GM19452 (cell line): ENCODE measurements around the gene LRRK1.

Experiments
- ATAC-seq: cut with Tn5 transposase; IDR thresholded peaks from one replicate; pipeline ENCODE4 v1.9.1; 2021; ENCODE audit not compliant: unreplicated experiment

Gene LRRK1

DNA sequence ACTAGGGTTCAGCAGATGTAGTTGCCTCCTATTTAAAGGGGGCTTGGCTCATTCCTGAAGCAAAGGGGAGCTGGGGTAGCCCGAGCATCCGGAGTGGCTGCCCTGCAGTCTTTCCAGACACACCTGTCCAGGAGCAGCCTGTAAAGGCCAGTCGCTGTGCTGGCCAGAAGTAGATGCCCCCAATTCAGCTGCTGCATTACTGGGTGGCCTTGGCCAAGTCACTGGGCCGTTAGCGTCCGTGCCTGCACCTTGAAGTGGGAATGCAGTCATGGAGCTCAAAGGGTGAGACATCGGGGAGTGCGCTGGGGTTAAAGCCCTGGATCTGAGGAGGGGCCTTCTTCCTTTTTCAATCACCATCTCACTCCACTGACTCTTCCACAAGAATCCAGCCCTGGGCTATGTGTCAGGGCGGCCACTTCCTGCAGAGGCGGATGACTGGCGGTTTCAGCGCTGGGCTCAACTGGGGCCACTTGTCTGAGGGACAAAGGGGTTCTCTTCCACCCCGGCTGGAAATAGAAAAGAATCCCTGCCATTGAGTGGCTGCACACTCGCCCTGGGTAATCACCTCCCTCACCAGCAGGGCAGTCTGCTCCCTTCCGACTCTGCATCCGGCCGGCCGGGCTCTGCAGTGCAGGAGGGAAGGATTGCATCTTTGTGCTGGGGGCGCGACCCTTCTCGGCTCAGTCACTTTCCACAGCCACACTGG, 27.7 kb upstream of the LRRK1 start:
- ATAC-seq, result no peak

DNA sequence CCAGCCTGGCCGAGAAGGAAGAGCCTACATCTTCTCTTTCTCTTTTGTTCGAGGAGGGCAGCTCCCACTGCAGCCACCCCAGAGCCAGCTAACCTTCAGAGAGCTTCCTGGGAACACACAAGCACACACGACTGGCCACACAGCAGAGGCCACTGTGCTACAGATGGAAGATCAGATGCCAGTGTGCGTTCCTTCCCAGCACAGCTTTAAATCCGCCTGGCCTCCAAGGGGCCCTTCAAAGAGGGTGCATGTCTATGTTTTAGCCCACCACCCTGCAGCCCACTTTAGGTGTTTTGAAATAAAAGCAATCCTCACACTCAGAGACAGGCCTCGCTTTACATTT, 27.2 kb upstream of the LRRK1 start:
- ATAC-seq, result no peak

GRCh38 chr15:100893261-100893963, 25.7 kb upstream of the LRRK1 start:
- no peak for ATAC-seq

DNA sequence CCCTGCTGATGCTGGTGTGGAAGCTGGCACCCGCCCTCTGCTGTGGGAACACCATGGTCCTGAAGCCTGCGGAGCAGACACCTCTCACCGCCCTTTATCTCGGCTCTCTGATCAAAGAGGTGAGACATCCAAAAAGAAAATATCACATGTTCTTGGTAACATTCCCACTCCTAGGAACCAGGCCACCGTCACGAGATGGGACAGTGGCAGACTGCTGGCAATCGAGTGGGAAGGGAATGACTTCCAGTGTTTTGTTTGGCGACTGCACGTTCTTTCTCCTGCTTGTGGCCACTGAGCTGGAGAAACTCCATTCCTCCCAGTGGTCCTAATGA, 25.2 kb upstream of the LRRK1 start:
- no peak for ATAC-seq

- no peak for ATAC-seq
Observed at GRCh38 chr15:100895721-100896120, 23.4 kb upstream of the LRRK1 start.

GRCh38 chr15:100897221-100898151, 21.7 kb upstream of the LRRK1 start:
- ATAC-seq, result no peak

GRCh38 chr15:100898152-100898490, 21.0 kb upstream of the LRRK1 start:
- no peak for ATAC-seq

GRCh38 chr15:100898661-100899462, 20.3 kb upstream of the LRRK1 start:
- no peak for ATAC-seq

GRCh38 chr15:100899601-100900000, 19.6 kb upstream of the LRRK1 start:
- no peak for ATAC-seq

- no peak for ATAC-seq
Observed at GRCh38 chr15:100900136-100900794, 18.9 kb upstream of the LRRK1 start.

DNA sequence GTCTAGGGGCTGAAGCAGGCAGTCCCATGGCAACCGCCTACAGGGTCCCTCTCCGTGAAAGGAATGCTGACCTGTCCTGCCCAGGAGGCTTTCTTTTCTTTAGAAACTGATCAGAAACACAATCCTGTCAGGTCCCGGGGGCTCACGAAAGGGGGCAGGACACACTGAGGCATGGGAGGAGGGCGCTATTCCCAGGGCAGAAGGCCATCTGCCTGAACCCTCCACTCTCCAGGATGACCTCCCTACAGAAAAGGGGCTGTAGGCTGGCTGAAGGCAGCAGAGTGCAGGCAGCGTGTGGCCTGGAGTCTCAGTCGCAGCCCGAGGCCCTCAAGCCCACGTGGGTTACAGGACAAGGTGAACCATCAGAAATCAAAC, 18.4 kb upstream of the LRRK1 start:
- no peak for ATAC-seq

- no peak for ATAC-seq
Observed at GRCh38 chr15:100901296-100901695, 17.9 kb upstream of the LRRK1 start.

- no peak for ATAC-seq
Observed at GRCh38 chr15:100901702-100902435, 17.3 kb upstream of the LRRK1 start.

DNA sequence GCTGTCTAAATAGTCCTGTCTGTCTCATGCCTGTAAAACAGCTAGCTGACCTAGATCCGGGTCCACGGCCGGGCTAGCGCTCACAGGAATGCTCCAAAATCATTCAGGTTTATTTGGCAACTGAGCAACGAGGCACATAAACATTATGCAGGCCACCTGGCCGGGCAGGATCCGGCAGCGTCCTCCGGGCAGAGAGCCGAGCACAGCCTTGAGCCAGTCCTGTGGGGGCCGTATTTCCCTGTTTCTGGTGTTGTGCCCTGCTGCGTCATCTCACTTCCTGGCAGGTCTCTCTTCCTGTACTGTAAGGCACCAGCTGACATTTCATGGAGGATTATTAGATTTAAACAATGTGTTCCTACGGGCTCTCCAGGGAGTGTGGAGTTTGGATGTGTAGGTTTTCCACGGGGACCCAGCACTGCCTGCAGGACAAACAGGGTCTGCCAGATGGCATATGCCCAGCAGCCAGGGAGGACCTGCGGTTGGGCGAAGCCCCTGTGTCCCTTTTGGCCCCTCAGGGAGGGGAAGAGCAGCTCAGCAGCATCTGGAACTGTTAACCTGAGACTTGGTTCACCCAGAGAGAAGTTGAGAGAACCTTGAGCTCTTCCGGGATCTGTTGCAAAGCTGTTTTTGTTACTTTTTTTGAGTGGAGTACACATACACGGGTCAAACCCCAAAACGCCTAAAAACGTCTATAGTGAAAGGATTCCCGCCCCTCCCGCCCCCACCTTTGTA, 16.6 kb upstream of the LRRK1 start:
- ATAC-seq, result no peak

- no peak for ATAC-seq
Observed at GRCh38 chr15:100903168-100903554, 16.0 kb upstream of the LRRK1 start.

DNA sequence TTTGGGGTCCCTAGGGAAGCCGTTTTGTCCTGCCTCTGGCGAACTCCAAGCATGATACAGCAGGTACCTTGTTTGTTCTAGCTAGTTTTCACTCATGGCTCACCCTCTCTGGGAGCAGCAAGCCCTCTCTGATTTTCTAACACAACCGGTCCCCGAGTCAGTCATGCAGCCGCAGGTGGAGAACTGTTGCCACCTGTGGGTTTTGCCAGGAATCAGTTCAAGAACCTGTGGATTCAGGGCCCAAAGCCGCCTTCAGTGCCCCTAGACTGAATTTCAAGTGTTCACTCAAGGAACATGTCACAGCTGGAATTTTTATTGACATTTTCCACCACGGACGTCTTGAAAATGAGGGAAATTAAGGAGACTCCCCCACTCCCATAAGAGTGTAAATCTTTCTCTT, 13.3 kb upstream of the LRRK1 start:
- no peak for ATAC-seq

GRCh38 chr15:100908466-100908865, 10.7 kb upstream of the LRRK1 start:
- ATAC-seq, result no peak

- no peak for ATAC-seq
Observed at GRCh38 chr15:100909565-100909964, 9.6 kb upstream of the LRRK1 start.
